ENCODE results near the gene BIRC5. TPM values are rescaled to one million over a fixed set of nuclear protein-coding genes. Genes with fewer than 3 reads are reported as not detected.

BIRC5 gene
- total and polyA plus RNA-seq, 2 experiments from 2014 or later, result 17.7 to 65.2 TPM

DNA sequence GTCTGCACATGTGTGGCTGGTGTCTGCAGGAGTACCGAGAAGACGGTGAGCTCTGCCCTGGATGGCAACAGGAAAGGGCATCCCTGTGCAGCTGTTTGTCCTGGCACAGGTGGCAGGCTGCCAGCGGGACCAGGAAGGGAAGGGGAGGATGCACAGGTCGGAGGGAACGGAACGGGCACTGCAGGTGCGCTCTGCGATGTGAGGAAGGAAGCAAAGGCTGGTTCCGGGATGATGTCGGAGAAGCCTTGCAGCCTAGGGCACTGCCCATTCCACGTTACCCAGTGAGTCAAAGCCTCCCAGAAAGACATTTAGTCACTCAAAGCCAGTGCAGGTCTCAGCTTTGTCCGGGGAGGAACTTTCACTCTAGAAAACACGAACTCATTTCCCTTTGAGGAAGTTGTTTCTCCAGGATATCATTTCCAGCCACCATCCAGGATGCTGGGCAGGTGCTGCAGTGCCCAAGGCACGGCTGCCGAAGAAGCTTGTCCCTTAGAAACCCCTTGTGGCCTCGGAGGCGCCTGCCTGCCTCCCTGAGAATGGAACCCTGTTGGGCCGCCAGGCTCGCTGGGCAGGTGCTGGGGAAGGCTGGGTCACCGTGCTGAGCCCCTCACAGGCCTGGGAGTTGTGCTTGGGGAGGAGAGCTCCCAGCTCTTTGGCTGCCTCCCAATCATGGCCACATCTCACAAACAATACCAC is 12.9 kb downstream of the BIRC5 start:
- Histone ChIP-seq H3K9me3 (ENCODE audit: low read depth) (no peaks in the 10 kb centered on the region), H3K4me1 (ENCODE audit: low read depth) (no peaks in the 10 kb centered on the region), H3K36me3 (no peaks in the 10 kb centered on the region), H3K4me3 (no peak overlapping the region), H3K27ac (no peak overlapping the region), H3K27me3 (peaks cover 32% of the 10 kb centered on the region)
- TF ChIP-seq, protein P1, sequence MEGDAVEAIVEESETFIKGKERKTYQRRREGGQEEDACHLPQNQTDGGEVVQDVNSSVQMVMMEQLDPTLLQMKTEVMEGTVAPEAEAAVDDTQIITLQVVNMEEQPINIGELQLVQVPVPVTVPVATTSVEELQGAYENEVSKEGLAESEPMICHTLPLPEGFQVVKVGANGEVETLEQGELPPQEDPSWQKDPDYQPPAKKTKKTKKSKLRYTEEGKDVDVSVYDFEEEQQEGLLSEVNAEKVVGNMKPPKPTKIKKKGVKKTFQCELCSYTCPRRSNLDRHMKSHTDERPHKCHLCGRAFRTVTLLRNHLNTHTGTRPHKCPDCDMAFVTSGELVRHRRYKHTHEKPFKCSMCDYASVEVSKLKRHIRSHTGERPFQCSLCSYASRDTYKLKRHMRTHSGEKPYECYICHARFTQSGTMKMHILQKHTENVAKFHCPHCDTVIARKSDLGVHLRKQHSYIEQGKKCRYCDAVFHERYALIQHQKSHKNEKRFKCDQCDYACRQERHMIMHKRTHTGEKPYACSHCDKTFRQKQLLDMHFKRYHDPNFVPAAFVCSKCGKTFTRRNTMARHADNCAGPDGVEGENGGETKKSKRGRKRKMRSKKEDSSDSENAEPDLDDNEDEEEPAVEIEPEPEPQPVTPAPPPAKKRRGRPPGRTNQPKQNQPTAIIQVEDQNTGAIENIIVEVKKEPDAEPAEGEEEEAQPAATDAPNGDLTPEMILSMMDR (IDR thresholded peaks at IDR 0.05; ENCODE audit: low read depth, low read length), result no peak
- no peak for DNase-seq (ENCODE audit: low read depth in 1 of 2, low spot score in 1 of 2)

DNA sequence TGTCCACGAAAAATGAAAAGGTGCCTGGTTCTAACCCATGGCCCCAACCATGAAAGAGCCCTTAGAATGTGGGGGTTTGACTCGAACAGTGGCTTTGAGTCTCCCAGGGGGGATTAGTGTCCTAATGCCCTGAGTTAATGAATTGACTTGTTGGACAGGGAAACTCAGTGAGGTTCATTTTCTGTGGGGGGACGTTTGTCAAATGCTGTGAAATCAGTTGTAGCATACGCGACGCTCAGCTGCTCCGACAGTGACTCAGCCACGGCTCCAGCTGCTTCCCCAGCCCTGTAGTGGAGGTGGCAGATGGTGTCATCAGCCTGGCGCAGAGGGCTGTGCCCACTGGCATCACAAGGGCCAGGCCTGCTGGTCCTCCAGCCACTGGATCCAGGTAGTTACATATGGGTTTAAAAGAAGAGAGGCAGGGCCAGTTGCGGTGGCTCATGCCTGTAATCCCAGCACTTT is 13.4 kb downstream of the BIRC5 start:
- Histone ChIP-seq H3K27ac (no peak overlapping the region), H3K4me1 (ENCODE audit: low read depth) (no peaks in the 10 kb centered on the region), H3K4me3 (no peak overlapping the region), H3K36me3 (no peaks in the 10 kb centered on the region), H3K27me3 (peaks cover 37% of the 10 kb centered on the region), H3K9me3 (ENCODE audit: low read depth) (no peaks in the 10 kb centered on the region)
- no peak for DNase-seq (ENCODE audit: low read depth in 1 of 2, low spot score in 1 of 2)
- TF ChIP-seq, protein P1 (IDR thresholded peaks at IDR 0.05; ENCODE audit: low read depth, low read length), result no peak

DNA sequence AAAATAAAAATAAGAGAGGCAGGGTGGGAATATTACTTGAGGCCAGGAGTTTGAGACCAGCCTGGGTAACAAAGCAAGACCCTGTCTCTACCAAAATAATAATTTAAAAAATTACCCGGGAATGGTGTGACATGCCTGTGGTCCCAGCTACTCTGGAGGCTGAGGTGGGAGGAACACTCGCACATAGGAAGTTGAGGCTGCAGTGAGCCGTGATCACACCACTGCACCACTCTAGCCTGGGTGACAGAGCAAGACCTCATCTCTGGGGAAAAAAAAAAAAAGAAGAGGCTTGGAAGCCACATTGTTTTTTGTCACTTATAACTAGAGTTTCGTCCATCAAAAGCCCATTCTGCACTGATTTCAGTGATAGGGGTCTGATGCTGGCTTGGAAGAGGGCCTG is 14.1 kb downstream of the BIRC5 start:
- TF ChIP-seq, protein P1 (IDR thresholded peaks at IDR 0.05; ENCODE audit: low read depth, low read length), result no peak

DNA sequence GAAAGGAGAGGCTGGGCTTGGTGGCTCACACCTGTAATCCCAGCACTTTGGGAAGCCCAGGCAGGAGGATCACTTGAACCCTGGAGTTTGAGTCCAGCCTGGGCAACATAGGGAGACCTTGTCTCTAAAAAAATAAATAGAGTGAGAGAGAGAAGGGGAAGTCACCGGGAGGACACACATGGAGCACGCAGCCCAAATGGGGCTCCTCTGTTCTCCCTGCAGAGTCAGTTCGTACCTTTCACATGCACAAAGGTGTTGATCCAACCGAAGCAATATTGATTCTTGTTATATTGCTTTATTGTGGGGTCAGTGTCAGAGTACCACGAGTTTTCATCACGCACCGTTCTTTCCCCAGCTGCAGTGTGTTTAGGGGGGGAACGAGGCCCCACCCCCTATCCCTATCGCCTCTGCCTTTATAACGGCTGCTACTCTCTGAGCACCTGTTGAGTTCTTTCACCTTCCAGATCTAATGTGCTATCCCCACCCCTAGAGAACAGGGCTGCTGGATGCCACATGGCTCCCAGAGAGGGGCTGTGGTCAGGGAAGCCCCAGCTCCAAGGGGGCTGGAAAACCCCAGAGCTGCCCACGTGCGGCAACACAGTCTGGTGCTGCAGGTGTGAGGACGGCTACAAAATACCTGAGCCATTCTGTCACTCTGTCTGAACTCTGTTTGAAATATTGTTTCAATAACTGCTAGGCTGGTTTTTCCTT is 16.4 kb downstream of the BIRC5 start:
- Histone ChIP-seq H3K27ac (no peak overlapping the region), H3K27me3 (peaks cover 44% of the 10 kb centered on the region), H3K4me1 (ENCODE audit: low read depth) (no peaks in the 10 kb centered on the region), H3K9me3 (ENCODE audit: low read depth) (no peaks in the 10 kb centered on the region), H3K4me3 (no peak overlapping the region), H3K36me3 (no peaks in the 10 kb centered on the region)
- DNase-seq (ENCODE audit: low read depth in 1 of 2, low spot score in 1 of 2), result no peak
- TF ChIP-seq, protein P1 (IDR thresholded peaks at IDR 0.05; ENCODE audit: low read depth, low read length), result no peak

More for the DNA sequence above, 14.1 kb downstream of the BIRC5 start:
- Histone ChIP-seq H3K9me3 (ENCODE audit: low read depth) (no peaks in the 10 kb centered on the region), H3K4me1 (ENCODE audit: low read depth) (no peaks in the 10 kb centered on the region), H3K36me3 (no peaks in the 10 kb centered on the region), H3K4me3 (no peak overlapping the region), H3K27me3 (peaks cover 44% of the 10 kb centered on the region), H3K27ac (no peak overlapping the region)
- DNase-seq (ENCODE audit: low read depth in 1 of 2, low spot score in 1 of 2), result no peak

DNA sequence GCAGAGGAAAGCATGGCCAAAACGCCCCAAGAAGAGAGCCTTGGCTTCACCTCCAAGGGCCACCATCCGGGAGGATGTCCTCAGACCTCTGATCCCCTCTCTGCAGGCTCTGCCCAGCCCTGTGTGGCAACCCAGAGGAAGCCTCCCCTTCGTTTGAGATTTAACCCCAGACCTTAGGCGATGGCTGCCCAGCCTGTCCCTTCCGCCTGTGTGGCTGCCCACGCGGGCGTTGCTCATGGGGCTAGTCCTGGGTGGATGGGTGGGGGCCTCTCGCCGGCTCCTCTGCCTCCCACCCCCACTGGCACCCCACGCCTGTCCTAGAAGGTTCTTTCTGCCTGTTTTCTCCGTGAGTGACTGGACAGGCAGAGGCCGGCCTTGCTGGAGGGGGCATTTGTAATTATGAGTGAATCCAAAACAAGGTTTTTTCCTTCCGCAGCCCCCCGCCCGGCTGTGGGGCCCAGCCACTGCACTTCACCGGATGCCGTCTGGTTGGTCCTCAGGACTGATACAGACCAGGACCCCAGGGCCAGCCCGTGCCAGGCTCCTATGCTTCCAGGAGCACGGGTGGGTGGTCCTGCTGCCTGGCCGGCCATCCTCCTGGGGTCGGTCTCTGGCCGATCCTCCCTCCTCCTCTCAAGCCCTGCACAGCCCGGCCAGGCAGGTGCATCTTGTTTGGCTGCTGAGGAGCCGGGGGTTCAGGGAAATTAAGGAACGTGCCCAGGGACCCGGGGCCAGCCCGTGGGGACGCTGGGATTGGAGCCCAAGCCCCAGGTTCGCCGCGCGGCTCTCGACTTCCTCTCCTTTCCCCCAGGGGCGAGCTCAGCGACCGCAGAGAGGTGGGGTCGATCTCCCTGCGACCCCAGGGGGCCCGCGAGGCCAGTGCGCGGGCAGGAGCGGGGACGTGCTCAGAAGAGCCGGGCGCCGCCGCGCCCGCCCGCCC is 17.2 kb downstream of the BIRC5 start, which contains the start of gene TMEM235:
TSS of gene TMEM235 (plus strand) at position 636 of the 940 bp plus-strand sequence. CDS start 393 bp downstream, outside the sequence.
- no peaks in the 10 kb centered on the region for H3K9me3 ChIP-seq (ENCODE audit: low read depth)
- H3K4me1 ChIP-seq (ENCODE audit: low read depth), result no peaks in the 10 kb centered on the region
- H3K27me3 ChIP-seq, result peaks cover 44% of the 10 kb centered on the region
- DNase-seq (ENCODE audit: low read depth in 1 of 2, low spot score in 1 of 2), result no peak
- no peak within 1 kb of the TSS for H3K27ac ChIP-seq
- H3K4me3 ChIP-seq, result peak within 1 kb of the TSS; percentile 23
- no peaks in the 10 kb centered on the region for H3K36me3 ChIP-seq
- TF ChIP-seq, protein P1 (IDR thresholded peaks at IDR 0.05; ENCODE audit: low read depth, low read length), result no peak
